OCI-LY7 (cell line): ENCODE results near the gene RHBDD1. TPM values are rescaled to one million over a fixed set of nuclear protein-coding genes. Genes with fewer than 3 reads are reported as not detected.

Experiments used
- BruUV-seq: library from RNA; stranded (reverse); fragments of 400-500 nt; replicated peaks from 2 replicates; lab custom pipeline; 2021; lab: Mats Ljungman, UMichigan
- CTCF ChIA-PET: fragments of 300-600 bp; sonication (Branson Sonifier 250); formaldehyde crosslinking; loops from one replicate; lab custom pipeline; 2022; ENCODE audit warnings: antibody characterized with exemption; ENCODE audit not compliant: unreplicated experiment; lab: Charles Lee
- POLR2A ChIA-PET: fragments of 300-600 bp; sonication (Branson Sonifier 250); formaldehyde crosslinking; loops from one replicate; lab custom pipeline; 2022; ENCODE audit warnings: antibody characterized with exemption; lab: Charles Lee
- DNase-seq: peaks from one replicate; pipeline ENCODE4 v3.0.0-alpha.2; 2015; ENCODE audit warnings: low spot score
- H2AFZ ChIP-seq: fragments of 200-600 bp; sonication (generic), shearing (Covaris generic); 2 replicates; pipeline ENCODE4 v1.6.1; 2014; ENCODE audit warnings: mild to moderate bottlenecking, antibody characterized with exemption, low read length, moderate library complexity
- H3K27ac ChIP-seq: fragments of 200-600 bp; sonication (generic); 2 replicates; pipeline ENCODE4 v1.5.1; 2014; ENCODE audit warnings: mixed run types, low read depth, mild to moderate bottlenecking, moderate library complexity, low read length, inconsistent platforms; ENCODE audit not compliant: poor library complexity, severe bottlenecking
- H3K36me3 ChIP-seq: fragments of 200-600 bp; sonication (generic); 2 replicates; pipeline ENCODE4 v1.6.1; 2014; ENCODE audit warnings: mild to moderate bottlenecking, antibody characterized with exemption, low read length, moderate library complexity, mixed read lengths; ENCODE audit not compliant: insufficient read depth
- H3K4me1 ChIP-seq: fragments of 200-600 bp; sonication (generic); 2 replicates; pipeline ENCODE4 v1.5.1; 2014; ENCODE audit warnings: mild to moderate bottlenecking, low read length; ENCODE audit not compliant: insufficient read depth, poor library complexity, severe bottlenecking
- H3K4me2 ChIP-seq: fragments of 200-600 bp; sonication (generic); 2 replicates; pipeline ENCODE4 v1.6.1; 2014; ENCODE audit warnings: mild to moderate bottlenecking, low read length
- H3K4me3 ChIP-seq: fragments of 200-600 bp; sonication (generic); 2 replicates; pipeline ENCODE4 v1.5.1; 2014; ENCODE audit warnings: mild to moderate bottlenecking, low read depth, low read length; ENCODE audit not compliant: poor library complexity, severe bottlenecking
- H3K79me2 ChIP-seq: fragments of 200-600 bp; sonication (generic); 2 replicates; pipeline ENCODE4 v1.6.1; 2016; ENCODE audit warnings: low read depth, mild to moderate bottlenecking, low read length, moderate library complexity, mixed read lengths; ENCODE audit not compliant: insufficient read depth
- H3K9me2 ChIP-seq: fragments of 200-600 bp; sonication (generic); 2 replicates; pipeline ENCODE4 v1.6.1; 2016; ENCODE audit warnings: mild to moderate bottlenecking, low read length, mixed read lengths; ENCODE audit not compliant: insufficient read depth
- H3K9me3 ChIP-seq: fragments of 200-600 bp; sonication (generic); 2 replicates; pipeline ENCODE4 v1.6.1; 2014; ENCODE audit warnings: mild to moderate bottlenecking, mixed run types, low read length, mixed read lengths
- H4K20me1 ChIP-seq: fragments of 200-600 bp; sonication (generic); 2 replicates; pipeline ENCODE4 v1.6.1; 2014; ENCODE audit warnings: mild to moderate bottlenecking, antibody characterized with exemption, low read length, moderate library complexity, mixed read lengths; ENCODE audit not compliant: insufficient read depth
- CTCF ChIP-seq: fragments of 200-600 bp; sonication (generic); conservative IDR thresholded peaks from 2 replicates; pipeline ENCODE4 v1.5.1; 2014; ENCODE audit warnings: mild to moderate bottlenecking, antibody characterized with exemption, low read length, moderate library complexity, mixed read lengths
- EZH2phosphoT487 ChIP-seq: fragments of 200-600 bp; sonication (generic); IDR thresholded peaks from 2 replicates; pipeline ENCODE4 v1.6.1; 2018; ENCODE audit warnings: low read depth, borderline replicate concordance, mild to moderate bottlenecking, mixed run types, antibody characterized with exemption, low read length, moderate library complexity, mixed read lengths
- intact Hi-C: fragments of 100-400 bp; cut with micrococcal nuclease; formaldehyde crosslinking; loops from one replicate; pipeline ENCODE4 v1.10.0; 2022; ENCODE audit not compliant: unreplicated experiment
- total RNA-seq, 2 experiments: library from RNA; depleted of rRNA in 1 of 2; stranded (reverse); fragments of >200 nt in 1 of 2; shearing (Covaris generic) in 1 of 2; gene quantifications; 2 replicates each; pipeline ENCODE4 v1.2.3, GENCODE V29; 2014 to 2022

RHBDD1 gene
- total RNA-seq, 2 experiments from 2014 or later = 40.8 to 80.3 TPM

- H3K27ac ChIP-seq = peak within 1 kb of the TSS; percentile 85
- peaks cover 5% of the 10 kb centered on the region for H4K20me1 ChIP-seq
- POLR2A ChIA-PET = interaction anchor here (0.6 to 5.0 kb wide), 14 partner anchors 9 to 262 kb away, joined by 3 to 26 read pairs (median 6); partner anchors contain the start of gene RHBDD1
- H3K9me2 ChIP-seq = no peaks in the 10 kb centered on the region
- BruUV-seq = no TSS peak
- H3K4me2 ChIP-seq = peak within 1 kb of the TSS; percentile 95
- TF ChIP-seq CTCF (no peak), EZH2phosphoT487 (no peak)
- H3K36me3 ChIP-seq = peaks cover 36% of the 10 kb centered on the region
- CTCF ChIA-PET = interaction anchor here (0.6 to 2.0 kb wide), 9 partner anchors 10 to 1815 kb away, joined by 3 to 19 read pairs (median 4); no protein-coding TSS in a partner anchor
- intact Hi-C loops = loop anchor here (1.0 to 10.0 kb wide), 7 partner anchors 8 to 1525 kb away; no protein-coding TSS in a partner anchor
- peaks cover 44% of the 10 kb centered on the region for H3K4me1 ChIP-seq
- H3K79me2 ChIP-seq = peaks cover 40% of the 10 kb centered on the region
- peak within 1 kb of the TSS; percentile 89 for H3K4me3 ChIP-seq
- no peaks in the 10 kb centered on the region for H3K9me3 ChIP-seq
- DNase-seq = peak; percentile 87
- H2AFZ ChIP-seq = peak within 1 kb of the TSS; percentile 86
Measured at GRCh38 chr2:226799211-226799975, 36.5 kb upstream of the RHBDD1 start, which contains the start of gene IRS1. Gene IRS1, minus strand, starts transcription at chr2:226799820. Its CDS starts 1,082 bp downstream, at chr2:226798738.

GRCh38 chr2:226799976-226800940, 35.6 kb upstream of the RHBDD1 start:
- CTCF ChIA-PET = interaction anchor here (0.6 to 2.0 kb wide), 7 partner anchors 8 to 207 kb away, joined by 3 to 19 read pairs (median 4); no protein-coding TSS in a partner anchor
- POLR2A ChIA-PET = interaction anchor here (0.6 to 5.0 kb wide), 16 partner anchors 8 to 1908 kb away, joined by 3 to 26 read pairs (median 5); partner anchors contain the start of gene RHBDD1
- H3K9me3 ChIP-seq = no peaks in the 10 kb centered on the region
- no TSS peak for BruUV-seq
- peak overlapping the region; percentile 86 for H2AFZ ChIP-seq
- peaks cover 42% of the 10 kb centered on the region for H3K4me1 ChIP-seq
- intact Hi-C loops = loop anchor here (1.0 to 10.0 kb wide), 8 partner anchors 9 to 1525 kb away; no protein-coding TSS in a partner anchor
- H3K9me2 ChIP-seq = no peaks in the 10 kb centered on the region
- TF ChIP-seq EZH2phosphoT487 = no peak
- peak; percentile 62 for TF ChIP-seq CTCF
- H3K4me2 ChIP-seq = peak overlapping the region; percentile 95
- H3K4me3 ChIP-seq = peak overlapping the region; percentile 89
- peaks cover 31% of the 10 kb centered on the region for H3K79me2 ChIP-seq
- peaks cover 31% of the 10 kb centered on the region for H3K36me3 ChIP-seq
- peak overlapping the region; percentile 85 for H3K27ac ChIP-seq
- H4K20me1 ChIP-seq = peaks cover 5% of the 10 kb centered on the region
- peak; percentile 47 for DNase-seq
